ENCODE results near the gene EXOG.

The EXOG gene

GRCh38 chr3:38496131-38496910 is at the start of gene EXOG:
Gene EXOG (plus strand): TSS chr3:38496340. CDS start chr3:38496368, 28 bp downstream.
- peak; percentile 89 to 93 for DNase-seq (ENCODE audit: low read depth in 2 of 2)

- no peak for DNase-seq (ENCODE audit: low read depth in 2 of 2)
Measured at GRCh38 chr3:38446812-38447211, 49.3 kb upstream of the EXOG start.

- DNase-seq (ENCODE audit: low read depth in 2 of 2), result no peak
Measured at GRCh38 chr3:38450853-38451252, 45.3 kb upstream of the EXOG start.

- peak; percentile 36 to 62 for DNase-seq (ENCODE audit: low read depth in 2 of 2)
Measured at GRCh38 chr3:38453075-38453912, 42.8 kb upstream of the EXOG start, which contains the start of gene ACVR2B. Gene ACVR2B (plus strand): TSS chr3:38453890. CDS start chr3:38454323, 433 bp downstream.

- no peak for DNase-seq (ENCODE audit: low read depth in 2 of 2)
Measured at GRCh38 chr3:38453913-38454177, 42.3 kb upstream of the EXOG start.

GRCh38 chr3:38454178-38454883 is 41.8 kb upstream of the EXOG start:
- no peak for DNase-seq (ENCODE audit: low read depth in 2 of 2)

GRCh38 chr3:38454884-38455638 is 41.1 kb upstream of the EXOG start:
- DNase-seq (ENCODE audit: low read depth in 2 of 2), result peak in 1 of 2 donors; percentile 14

GRCh38 chr3:38455639-38456430 is 40.3 kb upstream of the EXOG start:
- DNase-seq (ENCODE audit: low read depth in 2 of 2), result no peak

- no peak for DNase-seq (ENCODE audit: low read depth in 2 of 2)
Measured at GRCh38 chr3:38457111-38458003, 38.8 kb upstream of the EXOG start.

- DNase-seq (ENCODE audit: low read depth in 2 of 2), result no peak
Measured at GRCh38 chr3:38458796-38459498, 37.2 kb upstream of the EXOG start.

GRCh38 chr3:38459499-38460048 is 36.6 kb upstream of the EXOG start:
- DNase-seq (ENCODE audit: low read depth in 2 of 2), result no peak

- no peak for DNase-seq (ENCODE audit: low read depth in 2 of 2)
Measured at GRCh38 chr3:38460377-38461270, 35.5 kb upstream of the EXOG start.

GRCh38 chr3:38465588-38466154 is 30.5 kb upstream of the EXOG start:
- no peak for DNase-seq (ENCODE audit: low read depth in 2 of 2)

GRCh38 chr3:38468765-38469164 is 27.4 kb upstream of the EXOG start:
- DNase-seq (ENCODE audit: low read depth in 2 of 2), result no peak

GRCh38 chr3:38469852-38470251 is 26.3 kb upstream of the EXOG start:
- DNase-seq (ENCODE audit: low read depth in 2 of 2), result no peak

GRCh38 chr3:38471260-38471857 is 24.8 kb upstream of the EXOG start:
- DNase-seq (ENCODE audit: low read depth in 2 of 2), result no peak

- DNase-seq (ENCODE audit: low read depth in 2 of 2), result no peak
Measured at GRCh38 chr3:38472342-38472741, 23.8 kb upstream of the EXOG start.
